Midbrain (tissue), 1 donor: ENCODE results near the gene SRP72.
A peak's percentile ranks its signal among the peaks of the same experiment; 100 is the strongest.

Experiments
- DNase-seq: peaks from one replicate; lab custom pipeline; 2025; lab: John Stamatoyannopoulos, UW

The SRP72 gene

DNA sequence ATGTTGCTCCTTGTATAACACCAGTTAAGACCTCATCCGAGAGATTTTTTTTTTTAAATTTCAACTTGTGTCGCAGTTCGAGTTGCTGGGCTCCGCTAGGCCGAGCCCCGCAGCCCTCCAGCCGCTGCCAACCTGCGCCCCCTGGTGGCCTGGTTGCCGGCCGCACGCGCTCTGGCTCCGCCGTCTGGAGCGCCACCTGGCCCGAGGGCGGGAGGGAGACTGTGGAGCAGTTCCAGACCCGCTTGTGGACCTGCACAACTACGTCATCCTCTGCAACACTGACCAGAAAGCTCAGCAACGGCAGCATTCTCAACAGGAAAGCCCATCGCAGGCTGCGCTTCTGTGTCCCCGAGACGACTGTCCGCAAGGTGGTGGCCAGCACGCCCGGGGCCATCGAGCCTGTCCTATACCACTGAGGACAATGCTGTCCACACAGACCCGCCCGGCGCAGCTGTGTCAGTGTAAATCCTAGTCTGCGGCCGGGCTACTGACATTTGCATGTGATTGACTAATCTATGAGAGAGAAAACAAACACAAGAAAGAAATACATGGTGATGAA, 77.2 kb downstream of the SRP72 start:
- DNase-seq = peak; percentile 89

DNA sequence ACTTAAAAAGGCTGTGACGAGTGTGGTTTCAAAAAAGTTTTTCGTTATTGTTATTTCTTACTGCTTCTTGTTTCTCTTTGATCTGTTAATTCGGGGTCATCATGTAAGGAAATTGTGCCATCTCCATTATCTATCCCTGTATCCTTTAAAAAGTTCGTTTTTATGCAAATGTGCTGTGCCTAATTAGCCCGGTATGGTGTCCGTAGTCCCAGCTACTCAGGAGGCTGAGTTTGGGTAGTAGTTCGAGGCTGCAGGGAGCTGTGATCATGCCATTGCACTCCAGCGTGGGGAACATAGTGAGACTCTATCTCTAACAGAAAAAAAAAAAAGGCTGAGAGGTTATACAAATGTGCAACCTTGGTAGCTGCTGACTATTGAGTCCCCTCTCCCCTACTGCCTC, 83.2 kb downstream of the SRP72 start:
- no peak for DNase-seq

DNA sequence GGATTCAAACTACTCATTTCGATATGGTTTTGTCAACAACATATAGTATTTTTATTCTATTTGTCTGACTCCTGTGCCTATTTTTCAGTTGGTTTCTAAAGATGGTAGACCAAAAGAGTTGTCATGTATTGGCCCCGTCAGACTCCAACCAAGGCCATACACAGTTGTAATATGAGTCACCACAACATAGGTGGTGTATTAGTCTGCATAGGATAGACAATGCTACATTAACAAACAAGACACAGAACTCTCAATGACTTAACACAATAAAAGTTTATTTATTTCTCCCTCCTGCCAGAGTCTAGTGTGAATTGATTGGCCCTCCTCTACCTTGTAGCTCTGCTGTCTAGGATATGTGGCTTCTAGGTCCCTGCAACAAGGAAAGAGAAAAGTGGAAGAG, 84.1 kb downstream of the SRP72 start:
- DNase-seq = no peak

DNA sequence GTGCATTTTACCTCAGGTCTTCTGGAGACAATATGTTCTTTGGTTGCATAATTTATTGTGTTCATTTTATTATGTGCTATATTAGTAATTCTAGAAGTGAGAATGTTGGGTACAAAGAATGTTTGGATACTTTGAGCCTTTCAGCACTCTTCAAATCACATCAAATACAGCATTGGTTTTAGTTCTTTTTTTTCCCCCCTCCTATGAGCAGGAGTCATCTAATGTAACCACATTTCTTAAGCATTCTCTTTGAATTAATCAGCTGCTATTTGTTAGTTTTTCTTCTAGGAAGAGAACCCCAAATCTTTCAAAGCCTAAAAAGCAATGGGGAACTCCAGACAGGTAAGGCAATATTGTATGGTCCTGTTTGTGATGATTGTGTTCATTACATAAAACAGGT, 84.9 kb downstream of the SRP72 start:
- DNase-seq = no peak
